Parietal lobe (tissue), 1 donor: ENCODE data around the gene TMEM119. TPM values are rescaled to one million over a fixed set of nuclear protein-coding genes. Genes with fewer than 3 reads are reported as not detected.

Source experiments
- total RNA-seq: library from RNA; depleted of rRNA; stranded (reverse); fragments of >200 nt; gene quantifications from one replicate; pipeline ENCODE4 v1.2.3, GENCODE V29; 2014

TMEM119 gene
- 0.94 TPM for total RNA-seq

GRCh38 chr12:108597559-108598471, at the start of gene TMEM119:
Gene TMEM119 (minus strand): TSS chr12:108598084. CDS start chr12:108592383, 5,701 bp downstream.

GRCh38 chr12:108633534-108634248, 35.8 kb upstream of the TMEM119 start, which contains the start of gene SELPLG:
Gene SELPLG (minus strand): TSS chr12:108633894. CDS start chr12:108624307, 9,587 bp downstream.

GRCh38 chr12:108562348-108563135, 35.3 kb downstream of the TMEM119 start, which contains the start of gene ISCU:
Gene ISCU (plus strand): TSS chr12:108562596. CDS start chr12:108562623, 27 bp downstream.

GRCh38 chr12:108560752-108561719, 36.8 kb downstream of the TMEM119 start, which contains the start of gene SART3:
Gene SART3 (minus strand): TSS chr12:108561173. CDS start chr12:108561154, 19 bp downstream.

Other genes starting within 250 kb of the TMEM119 start
- 5.3 TPM for gene FICD, start 82.8 kb downstream of the TMEM119 start, total RNA-seq
- gene SART3, start 36.9 kb downstream of the TMEM119 start, total RNA-seq = 129 TPM
- 45.4 TPM for gene ISCU, start 35.5 kb downstream of the TMEM119 start, total RNA-seq
- gene SELPLG, start 35.8 kb upstream of the TMEM119 start, total RNA-seq = 1.6 TPM
- 221 TPM for gene CORO1C, start 133.4 kb upstream of the TMEM119 start, total RNA-seq